Activated CD4-positive, alpha-beta T cell treated with anti-CD3 and anti-CD28 coated beads, Interleukin-2, amount 50 U/mL, for 16 hours (primary cell): ENCODE data around the gene EVX2.

Experiments
- DNase-seq: peaks from one replicate; pipeline ENCODE4 v3.0.0-alpha.2; 2020

The EVX2 gene

DNA sequence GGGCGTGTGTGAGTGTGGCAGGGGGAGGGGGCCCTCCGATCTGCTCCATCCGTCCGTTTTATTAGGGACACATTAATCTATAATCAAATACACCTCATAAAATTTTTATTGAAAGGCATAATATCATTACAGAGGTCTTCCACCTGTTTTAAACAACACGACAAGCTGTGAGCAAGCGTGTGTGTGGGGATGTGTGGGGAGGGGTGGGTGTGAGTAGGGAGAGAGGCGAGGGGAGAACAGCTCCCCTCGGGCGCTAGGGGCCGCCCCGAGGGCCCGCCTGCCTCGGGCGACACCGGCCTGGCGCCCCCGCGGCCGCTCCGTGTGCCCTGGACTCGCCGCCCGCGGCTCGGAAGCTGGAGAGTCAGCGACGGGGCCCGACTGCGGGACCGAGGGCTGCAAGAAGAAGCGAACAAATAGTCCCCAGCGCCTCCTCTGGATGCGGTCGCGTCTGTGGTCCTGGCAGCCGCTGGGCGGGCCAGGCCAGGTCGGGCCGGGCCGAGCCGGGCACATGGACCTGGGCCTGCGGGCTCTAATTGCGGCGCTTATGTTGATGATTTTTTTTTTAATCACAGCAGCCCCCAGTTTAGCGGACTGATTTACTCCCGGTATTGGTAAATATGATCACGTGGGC is 38.4 kb upstream of the EVX2 start:
- DNase-seq = no peak

DNA sequence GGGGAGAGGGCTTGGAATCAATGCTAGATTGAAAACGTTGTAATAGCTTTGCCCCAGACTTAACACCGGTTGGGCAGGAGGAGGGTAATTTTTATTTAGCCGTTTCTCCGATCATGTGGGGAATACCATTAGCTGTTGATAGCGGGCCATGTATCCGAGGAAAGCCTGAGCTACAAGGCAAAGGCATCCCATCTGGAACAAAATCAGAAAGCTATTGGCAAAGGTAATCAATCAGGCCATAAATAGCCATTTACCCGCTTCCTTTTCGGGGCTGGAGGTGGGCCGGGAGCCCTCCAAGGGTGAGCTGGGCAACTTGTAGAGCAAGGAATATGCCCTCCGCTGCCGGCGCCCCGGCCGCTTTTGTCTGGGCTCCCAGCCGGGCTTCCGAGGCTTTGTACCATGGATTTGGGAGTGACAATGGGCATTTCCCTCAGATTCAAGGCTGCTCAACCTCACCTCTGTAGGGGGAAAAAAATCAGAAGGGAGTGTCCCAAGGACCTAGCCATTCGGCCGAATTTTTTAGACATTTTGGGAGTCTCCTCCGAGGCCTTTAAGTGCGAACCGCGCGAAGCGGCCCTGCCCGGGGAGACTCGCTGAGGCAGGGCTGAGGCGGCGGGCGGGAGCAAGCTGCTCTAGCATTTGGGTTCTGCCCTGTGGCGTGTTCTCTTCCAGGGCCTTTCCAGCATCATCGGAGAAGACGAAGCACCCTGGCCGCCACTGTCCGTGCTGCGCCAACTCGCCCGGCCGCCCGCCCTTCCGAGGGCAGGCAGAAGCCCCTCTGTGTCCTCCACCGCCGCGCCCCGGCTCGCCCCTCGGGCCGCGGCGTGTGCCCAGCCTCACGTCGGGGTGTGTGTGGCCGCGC is 37.7 kb upstream of the EVX2 start:
- no peak for DNase-seq

DNA sequence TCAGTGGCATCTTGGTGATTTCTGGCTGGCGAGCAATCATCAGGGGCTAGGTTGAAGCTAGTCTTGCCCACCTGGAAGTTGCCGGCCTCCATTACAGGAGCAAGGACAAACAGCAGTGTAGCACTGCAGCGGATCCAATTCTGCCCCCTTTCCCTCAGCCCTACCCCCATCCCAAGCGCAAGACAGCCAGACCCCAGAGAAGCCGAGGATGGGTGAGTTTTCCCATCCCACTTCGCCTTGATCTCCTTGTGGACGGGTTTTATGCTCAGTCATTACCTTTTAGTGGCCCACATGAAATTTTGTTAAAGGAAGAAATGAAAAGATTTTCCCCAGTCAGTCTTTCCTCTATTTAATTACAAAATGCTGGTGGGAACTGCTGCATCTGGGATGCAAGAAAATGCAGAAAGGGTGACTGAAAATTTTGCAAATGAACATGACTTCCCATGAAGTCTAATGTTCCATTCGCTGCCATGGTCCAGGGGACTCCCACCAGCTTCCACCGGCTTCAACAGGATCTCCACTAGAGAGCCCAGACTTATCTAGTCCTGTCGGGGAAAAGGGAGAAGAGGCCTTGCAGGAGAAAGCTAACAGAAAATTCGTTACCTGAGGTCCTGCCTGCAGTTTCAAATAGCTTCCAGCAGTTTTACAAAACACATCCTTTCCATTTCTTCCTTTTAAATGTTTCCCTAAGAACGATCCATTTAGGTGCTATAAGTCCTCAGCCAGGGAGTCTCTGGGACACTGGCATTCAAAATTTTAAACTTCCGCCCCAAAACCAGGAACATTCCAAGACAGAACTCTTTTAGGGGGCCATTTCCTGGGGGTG is 36.8 kb upstream of the EVX2 start:
- no peak for DNase-seq

DNA sequence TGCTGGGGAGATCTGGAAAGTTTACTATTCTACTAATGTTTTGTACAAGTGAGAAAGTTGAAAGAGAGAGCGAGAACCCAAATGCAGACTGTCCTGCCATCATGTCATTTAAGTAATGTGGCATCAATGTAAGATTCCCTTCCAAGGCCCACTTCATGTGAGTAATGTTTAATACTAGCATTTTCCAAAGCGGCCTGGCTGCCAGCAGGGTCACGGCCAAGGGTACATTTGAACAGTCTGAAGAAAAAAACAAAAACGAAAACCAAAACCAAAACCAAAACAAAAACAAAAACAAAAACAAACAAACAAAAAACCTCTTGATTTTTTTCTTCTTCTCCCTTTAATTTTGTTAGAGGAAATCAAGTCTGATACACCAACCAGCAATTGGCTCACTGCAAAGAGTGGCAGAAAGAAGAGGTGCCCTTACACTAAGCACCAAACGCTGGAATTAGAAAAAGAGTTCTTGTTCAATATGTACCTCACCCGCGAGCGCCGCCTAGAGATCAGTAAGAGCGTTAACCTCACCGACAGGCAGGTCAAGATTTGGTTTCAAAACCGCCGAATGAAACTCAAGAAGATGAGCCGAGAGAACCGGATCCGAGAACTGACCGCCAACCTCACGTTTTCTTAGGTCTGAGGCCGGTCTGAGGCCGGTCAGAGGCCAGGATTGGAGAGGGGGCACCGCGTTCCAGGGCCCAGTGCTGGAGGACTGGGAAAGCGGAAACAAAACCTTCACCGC is 35.0 kb upstream of the EVX2 start:
- DNase-seq = peak; percentile 18

DNA sequence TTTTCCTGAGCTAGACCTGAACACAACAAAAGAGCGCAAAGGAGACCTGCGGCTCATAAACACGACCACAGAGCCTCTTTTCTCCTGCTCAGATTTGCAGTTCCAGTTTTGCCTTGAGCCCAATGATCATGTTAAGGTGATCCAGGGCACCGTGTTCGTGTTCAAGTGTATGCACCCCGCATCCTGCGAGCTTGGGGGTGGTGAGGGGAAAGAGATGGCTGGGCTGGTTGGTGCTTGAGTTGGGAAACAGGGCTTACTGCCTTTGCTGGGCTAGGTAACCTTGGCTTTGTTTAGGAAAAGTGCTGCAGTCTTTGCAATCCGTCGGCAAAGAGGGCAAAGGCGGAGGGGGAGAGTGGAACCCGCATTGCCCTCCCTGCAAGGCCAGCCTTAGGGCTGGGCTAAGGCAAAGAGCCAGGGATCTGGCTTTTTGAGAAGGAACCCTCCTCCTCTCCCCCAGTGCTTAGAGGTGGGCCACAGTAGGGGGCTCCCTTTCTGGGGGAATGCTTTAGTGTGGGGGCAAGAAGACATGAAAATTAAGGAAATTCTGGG is 34.1 kb upstream of the EVX2 start:
- no peak for DNase-seq

DNA sequence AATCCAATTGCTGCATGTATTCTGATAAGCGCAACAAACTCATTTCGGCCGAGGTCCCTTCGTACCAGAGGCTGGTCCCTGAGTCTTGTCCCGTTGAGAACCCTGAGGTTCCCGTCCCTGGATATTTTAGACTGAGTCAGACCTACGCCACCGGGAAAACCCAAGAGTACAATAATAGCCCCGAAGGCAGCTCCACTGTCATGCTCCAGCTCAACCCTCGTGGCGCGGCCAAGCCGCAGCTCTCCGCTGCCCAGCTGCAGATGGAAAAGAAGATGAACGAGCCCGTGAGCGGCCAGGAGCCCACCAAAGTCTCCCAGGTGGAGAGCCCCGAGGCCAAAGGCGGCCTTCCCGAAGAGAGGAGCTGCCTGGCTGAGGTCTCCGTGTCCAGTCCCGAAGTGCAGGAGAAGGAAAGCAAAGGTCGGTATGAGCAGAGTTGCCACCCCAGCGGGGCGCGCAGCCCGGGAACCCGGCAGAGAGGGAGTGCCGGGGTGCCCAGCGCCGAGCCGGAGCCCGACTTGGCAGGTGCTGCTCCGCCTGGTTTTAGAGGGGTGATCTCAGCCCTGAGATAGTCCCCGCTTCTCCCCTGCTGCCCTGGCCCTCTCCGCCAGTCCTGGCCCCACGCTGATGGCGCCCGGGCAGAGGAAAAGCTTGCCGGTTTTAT is 33.5 kb upstream of the EVX2 start:
- DNase-seq = no peak

DNA sequence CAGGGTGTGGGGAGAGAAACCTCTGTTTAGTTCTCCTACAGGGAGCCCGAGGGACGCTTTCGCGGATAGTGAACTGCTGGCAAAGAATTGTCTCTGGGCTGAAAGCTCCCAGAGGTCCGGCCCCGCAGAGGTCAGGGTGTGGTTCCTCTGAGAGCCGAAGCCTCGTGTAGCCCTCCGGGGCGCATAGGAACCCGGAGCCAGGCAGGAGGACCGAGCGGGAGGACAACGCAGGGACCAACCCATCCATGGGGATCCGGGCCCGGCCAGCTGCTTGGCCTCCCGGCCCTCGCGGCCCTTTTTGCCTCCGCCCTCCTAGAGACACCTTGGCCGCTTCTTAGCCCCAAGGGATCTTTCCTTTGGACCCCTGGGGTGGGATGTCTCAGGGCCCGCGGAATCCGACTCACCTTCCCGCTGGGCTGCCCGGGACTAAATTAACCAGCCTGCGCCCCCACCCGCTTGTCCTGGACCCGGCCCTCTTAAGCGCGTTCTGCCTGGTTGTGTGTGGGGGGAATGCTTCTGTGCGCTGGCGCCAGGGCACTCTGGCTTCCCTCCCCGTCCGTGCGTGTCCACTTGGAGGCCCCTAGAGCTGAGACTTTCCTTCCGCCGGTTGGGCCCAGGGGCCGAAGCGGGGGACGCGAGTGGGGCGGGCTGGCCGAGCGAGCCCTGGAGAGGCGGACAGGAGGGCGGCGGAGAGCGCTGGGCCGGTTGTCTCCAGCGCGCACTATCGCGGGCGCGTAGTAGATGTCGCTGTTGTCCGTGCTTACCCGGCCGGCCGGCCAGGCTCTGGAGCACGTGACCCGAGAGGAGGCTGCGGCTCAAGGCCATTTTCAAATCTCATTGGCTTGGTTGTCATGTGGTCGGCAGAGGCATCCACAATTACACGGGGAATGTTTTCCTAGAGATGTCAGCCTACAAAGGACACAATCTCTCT is 32.4 kb upstream of the EVX2 start, which contains the start of gene HOXD10:
Gene HOXD10 (plus strand): TSS at position 896 of the 931 bp plus-strand sequence. CDS start 56 bp downstream, outside the sequence.
- DNase-seq = no peak

DNA sequence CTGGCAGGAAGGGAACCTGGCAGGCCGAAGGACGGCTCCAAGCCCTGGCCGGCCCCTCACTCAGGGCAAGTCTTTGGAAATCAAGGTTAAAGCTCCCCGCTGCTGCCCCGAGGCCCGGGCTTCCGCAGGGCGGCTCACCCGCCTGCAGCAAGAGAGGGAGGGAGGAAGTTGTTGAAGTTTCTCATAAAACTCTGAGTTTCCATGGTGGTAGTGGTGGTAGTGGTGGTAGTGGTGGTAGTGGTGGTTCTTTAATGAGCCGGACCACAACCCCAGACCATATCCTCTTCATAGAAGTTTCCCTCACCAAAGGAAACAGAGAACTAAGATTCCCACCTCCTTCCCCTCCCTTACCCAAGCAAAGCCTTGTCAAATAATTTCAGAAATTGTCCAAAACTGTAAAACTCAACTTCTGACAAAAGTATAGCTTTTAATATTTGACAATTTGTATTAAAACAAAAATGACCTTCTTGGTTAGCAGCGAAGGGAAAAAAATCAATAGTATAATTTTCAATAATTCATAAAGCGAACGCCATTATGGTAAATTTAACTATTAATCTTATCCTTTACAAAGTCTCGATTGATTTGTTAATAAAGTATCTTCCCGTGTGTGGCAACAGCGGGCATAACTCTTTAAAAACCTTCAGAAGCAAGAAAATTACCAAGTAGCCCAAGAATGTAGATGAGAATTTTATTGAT is 31.3 kb upstream of the EVX2 start:
- no peak for DNase-seq

DNA sequence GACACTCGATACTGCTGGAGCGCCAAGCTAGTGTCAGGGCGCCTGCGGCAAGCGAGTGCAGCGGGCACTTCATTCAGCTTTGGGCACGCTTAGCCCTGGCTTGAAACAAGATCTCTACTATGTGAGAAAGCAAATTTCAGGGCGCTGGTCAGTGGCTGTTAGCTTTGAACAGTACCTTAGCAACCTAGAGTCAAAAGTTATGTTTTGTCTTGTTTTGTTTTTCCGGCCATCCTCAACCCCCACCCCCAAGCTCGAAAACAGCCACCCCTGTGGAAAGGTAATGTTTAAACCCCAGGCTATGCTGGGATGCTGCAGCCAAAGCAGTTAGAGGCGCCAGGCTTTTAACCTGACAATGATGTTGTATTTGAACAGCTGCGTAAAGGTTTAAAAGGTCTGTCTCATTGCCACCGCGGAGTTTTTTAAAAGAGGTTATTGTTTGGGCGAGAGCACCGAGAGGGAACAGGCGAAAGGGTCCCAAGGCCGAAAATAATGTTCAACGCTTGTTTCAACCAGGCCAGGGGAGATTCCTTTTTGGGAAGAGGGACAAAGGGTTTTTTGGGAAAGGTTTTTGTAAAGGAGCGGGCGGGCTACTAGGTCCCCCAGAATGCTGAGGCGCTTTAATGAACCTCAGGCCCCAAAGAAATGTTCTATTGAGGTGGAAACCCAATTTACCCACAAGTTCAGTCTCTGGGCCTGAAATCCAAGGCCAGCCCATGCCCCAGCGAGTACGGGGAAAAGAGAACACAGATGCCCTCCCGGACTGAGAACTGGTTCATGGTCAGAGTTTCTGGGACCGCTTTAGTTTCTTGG is 30.6 kb upstream of the EVX2 start:
- DNase-seq = no peak

DNA sequence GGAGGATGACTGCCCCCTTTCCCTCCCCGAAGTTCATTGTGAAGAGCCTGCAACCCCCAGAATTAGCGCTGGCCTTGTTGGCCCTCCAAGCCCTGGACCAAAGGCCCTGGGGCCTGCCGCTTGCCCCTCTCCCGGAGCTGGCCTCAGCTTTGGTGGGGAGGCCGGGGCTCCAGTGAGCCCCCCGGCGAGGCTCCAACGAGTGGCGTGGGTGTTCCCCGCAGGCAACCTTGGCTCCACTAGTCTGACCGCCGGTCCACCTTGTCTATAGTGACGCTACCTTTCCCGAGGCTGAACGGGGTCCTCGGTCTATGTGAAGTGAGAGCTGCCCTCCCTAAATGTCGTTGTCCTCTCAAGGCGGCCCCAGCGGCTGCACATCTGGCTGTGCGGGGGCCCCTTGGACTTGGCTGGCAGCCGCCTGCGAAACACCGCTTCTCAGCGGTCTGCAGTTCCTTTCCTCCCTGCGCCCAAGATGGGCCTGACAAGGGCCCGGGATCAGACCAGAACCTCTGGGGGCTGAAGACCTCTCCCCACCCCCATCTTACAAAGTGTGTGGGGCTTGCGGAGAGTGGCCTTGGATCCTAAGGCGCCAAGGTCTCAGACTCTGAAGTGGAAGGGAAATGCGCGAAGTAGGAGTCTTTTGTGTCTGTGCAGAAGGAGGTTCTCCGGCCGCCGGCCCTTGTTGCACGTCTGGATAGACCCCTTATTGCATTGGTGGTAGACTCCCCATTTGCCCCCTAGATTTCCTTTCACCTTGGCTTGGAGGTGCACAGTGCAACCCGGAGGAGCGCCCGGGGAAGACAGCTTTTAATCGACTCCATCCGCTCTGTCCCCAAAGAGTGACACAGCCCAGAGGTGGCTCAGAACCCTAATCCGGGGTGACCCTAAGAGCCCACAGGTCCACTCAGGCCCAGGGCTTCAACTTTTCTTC is 28.9 kb upstream of the EVX2 start:
- DNase-seq = no peak

DNA sequence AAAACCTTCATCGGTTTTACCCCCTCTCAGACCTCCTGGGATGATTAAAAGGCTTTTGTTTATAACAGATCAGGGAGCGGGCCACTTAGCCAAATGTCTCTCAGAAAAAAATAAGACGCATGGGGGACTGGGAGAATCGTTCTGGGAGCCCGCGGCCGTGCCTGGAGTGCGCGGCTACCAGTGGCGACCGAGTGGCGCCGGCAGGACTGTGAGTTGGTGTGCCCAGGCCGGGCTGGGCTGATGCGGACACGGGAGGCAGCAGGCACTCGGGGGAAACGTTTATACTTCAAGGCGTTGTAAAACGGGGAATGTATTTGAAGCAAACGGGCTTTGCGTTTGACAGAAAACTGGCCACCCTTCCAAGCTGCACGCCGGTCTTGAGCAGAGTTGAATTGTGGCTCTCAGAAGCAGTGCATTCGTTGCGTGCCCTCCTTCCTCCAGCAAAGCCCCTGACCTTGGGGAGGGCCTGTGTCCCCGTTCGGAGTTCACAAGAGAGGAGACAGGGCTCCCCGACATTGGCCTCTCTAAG is 28.1 kb upstream of the EVX2 start:
- no peak for DNase-seq

DNA sequence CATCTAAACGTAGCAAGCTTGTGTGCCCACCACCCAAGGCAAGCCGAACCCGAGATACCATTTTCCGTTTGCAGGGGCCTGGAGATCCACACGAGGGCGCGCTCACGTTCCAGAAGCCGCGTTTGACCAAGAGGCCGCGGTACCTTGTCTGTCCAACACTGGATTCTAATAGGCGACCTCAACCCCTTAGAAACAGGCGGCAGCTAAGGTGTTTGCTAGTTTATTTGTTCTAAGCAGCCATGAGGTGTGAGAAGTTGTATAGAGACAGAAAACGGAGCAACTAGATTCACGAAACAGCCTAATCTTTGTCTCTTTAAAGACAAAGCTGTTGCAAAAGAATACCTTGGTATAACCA is 27.5 kb upstream of the EVX2 start:
- peak; percentile 40 for DNase-seq

DNA sequence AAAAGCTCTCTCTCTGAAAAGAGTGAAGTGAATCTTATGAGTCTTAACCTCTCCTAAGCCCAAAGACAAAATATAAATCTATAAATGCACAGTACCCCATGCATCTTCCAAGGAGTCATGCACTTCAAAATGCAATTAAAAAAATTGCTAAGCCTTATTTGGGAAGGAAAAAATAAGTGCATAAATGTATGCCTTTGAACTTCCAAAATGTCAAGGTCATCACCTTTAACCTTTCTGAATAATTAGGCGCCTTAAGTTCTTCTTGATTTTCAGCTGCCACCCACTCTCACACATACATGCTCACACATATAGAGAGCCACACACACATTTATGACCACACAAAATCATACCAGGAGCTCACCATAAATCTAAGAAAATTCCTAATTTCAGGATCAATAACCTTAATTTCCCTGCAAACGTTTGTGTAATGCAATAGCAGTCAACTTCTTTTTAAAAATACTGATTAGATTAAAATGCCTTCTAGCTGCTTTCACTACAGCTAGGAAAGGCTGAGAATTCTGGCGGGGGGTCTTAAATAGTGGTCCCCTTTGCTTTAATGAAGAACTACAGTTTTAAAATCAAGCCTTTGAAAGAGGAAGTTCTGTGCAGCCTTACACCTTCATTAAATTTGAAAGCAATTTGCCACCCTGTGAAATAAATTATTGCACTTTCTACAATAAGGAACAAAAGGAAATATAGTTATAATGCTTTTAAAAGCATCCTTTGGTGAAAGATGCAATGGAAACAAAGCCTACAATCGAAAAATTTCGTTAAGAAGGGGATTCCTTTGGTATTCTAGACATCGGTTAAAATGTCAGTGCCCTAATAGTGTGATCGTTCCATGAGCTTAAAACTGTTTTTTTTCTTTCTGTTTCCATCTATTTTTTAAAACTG is 26.9 kb upstream of the EVX2 start:
- DNase-seq = no peak

DNA sequence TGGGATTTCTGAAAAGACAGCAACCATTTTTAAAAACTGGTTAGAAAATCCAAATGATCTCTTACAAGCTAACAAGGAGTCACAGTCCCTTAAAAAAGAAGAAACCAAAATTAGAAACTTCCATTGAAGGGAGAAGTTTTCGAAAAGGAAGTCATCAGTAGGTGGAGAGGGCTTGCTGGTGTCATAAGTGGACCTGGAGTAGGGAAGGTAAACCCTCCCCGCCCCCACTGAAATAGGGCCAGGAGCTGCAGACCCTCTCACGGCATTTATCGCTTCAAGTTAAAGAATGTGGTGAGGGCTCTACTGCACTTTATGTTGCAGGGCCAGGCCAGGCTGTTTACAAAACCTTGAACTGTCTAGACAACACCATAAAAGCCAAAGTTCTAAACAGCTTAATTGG is 26.2 kb upstream of the EVX2 start:
- DNase-seq = no peak

DNA sequence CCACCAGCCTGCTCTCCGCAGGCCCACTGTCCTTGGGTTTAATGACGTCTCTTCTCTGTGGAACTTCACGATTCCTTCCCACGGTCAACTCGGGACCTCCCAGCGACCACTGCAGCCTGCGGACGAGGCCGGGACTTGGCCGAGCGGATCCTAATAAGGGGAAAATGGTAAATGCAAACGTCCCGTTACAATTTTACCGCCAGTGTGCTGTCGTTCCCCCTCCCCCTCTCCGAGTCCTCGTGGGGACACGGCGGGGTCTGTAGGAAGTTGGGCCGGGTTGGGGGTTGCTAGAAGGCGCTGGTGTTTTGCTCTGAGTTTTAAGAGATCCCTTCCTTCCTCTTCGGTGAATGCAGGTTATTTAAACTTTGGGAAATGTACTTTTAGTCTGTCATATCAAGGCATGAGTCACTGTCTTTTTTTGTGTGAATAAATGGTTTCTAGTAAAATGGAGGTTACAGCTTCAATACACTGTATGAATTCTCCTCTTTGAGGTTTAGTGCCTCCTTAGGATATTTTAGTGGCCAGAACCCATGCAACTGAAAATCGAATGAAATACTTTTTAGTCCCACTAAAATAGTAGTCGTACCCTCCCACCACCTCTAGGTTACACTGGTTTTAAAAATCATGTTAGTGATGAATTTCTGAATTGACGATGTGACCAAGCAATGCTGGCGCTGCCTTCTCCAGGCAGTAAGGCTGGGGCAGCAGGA is 25.6 kb upstream of the EVX2 start:
- DNase-seq = no peak

DNA sequence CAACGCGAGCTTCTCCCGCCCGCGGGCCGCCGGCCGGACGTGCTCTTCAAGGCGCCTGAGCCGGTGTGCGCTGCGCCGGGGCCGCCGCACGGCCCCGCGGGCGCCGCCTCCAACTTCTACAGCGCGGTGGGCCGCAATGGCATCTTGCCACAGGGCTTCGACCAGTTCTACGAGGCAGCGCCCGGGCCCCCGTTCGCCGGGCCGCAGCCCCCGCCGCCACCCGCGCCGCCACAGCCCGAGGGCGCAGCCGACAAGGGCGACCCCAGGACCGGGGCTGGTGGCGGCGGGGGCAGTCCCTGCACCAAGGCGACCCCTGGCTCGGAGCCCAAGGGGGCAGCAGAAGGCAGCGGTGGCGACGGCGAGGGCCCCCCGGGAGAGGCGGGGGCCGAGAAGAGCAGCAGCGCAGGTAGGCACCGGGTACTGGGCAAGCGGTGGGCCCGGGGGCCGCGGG is 24.0 kb upstream of the EVX2 start:
- DNase-seq = no peak
